H9 (cell line): Measurements from ENCODE around the gene PCDHGB5. TPM values are rescaled to one million over a fixed set of nuclear protein-coding genes. Genes with fewer than 3 reads are reported as not detected.

Experiments used
- DNase-seq: peaks from one replicate; pipeline ENCODE4 v3.0.0-alpha.2; 2017
- H2AFZ ChIP-seq: one replicate; pipeline ENCODE4 v1.6.1; 2013; ENCODE audit warnings: mild to moderate bottlenecking, low read length, control low read depth, moderate library complexity
- H2AK5ac ChIP-seq: 2 replicates; pipeline ENCODE4 v1.6.1; 2013; ENCODE audit warnings: low read length, control low read depth, mixed read lengths; ENCODE audit not compliant: insufficient read length
- H2BK120ac ChIP-seq: one replicate; pipeline ENCODE4 v1.6.1; 2013; ENCODE audit warnings: low read depth, mild to moderate bottlenecking, low read length, control low read depth, inconsistent platforms; ENCODE audit not compliant: poor library complexity, severe bottlenecking
- H2BK12ac ChIP-seq: 2 replicates; pipeline ENCODE4 v1.6.1; 2013; ENCODE audit warnings: low read length, control low read depth, mixed read lengths, low read depth; ENCODE audit not compliant: insufficient read length
- H2BK15ac ChIP-seq: 2 replicates; pipeline ENCODE4 v1.6.1; 2013; ENCODE audit warnings: low read depth, low read length, control low read depth
- H2BK20ac ChIP-seq: one replicate; pipeline ENCODE4 v1.6.1; 2013; ENCODE audit warnings: low read depth, mild to moderate bottlenecking, low read length, control low read depth, inconsistent platforms; ENCODE audit not compliant: poor library complexity, severe bottlenecking
- H2BK5ac ChIP-seq: 2 replicates; pipeline ENCODE4 v1.6.1; 2013; ENCODE audit warnings: low read length, control low read depth, mixed read lengths; ENCODE audit not compliant: insufficient read length
- H3K14ac ChIP-seq: 2 replicates; pipeline ENCODE4 v1.6.1; 2013; ENCODE audit warnings: low read length, control low read depth; ENCODE audit not compliant: insufficient read depth
- H3K18ac ChIP-seq: 2 replicates; pipeline ENCODE4 v1.6.1; 2013; ENCODE audit warnings: low read depth, mild to moderate bottlenecking, mixed read lengths, low read length, control low read depth; ENCODE audit not compliant: insufficient read length
- H3K23ac ChIP-seq: 2 replicates; pipeline ENCODE4 v1.6.1; 2013; ENCODE audit warnings: low read length, control low read depth, mixed read lengths, low read depth; ENCODE audit not compliant: insufficient read length
- H3K23me2 ChIP-seq: 2 replicates; pipeline ENCODE4 v1.6.1; 2013; ENCODE audit warnings: low read depth, mild to moderate bottlenecking, mixed read lengths, low read length, control low read depth; ENCODE audit not compliant: insufficient read length, poor library complexity, severe bottlenecking
- H3K27ac ChIP-seq: 2 replicates; pipeline ENCODE4 v1.5.1; 2013; ENCODE audit warnings: low read length, control low read depth, mixed read lengths, low read depth; ENCODE audit not compliant: insufficient read length
- H3K27me3 ChIP-seq: 2 replicates; pipeline ENCODE4 v1.6.1; 2013; ENCODE audit warnings: low read length, control low read depth, inconsistent platforms; ENCODE audit not compliant: insufficient read depth
- H3K4ac ChIP-seq: 2 replicates; pipeline ENCODE4 v1.6.1; 2013; ENCODE audit warnings: low read depth, mild to moderate bottlenecking, control low read depth, inconsistent platforms, low read length, moderate library complexity
- H3K4me1 ChIP-seq: 2 replicates; pipeline ENCODE4 v1.6.1; 2013; ENCODE audit warnings: low read length, control low read depth, inconsistent platforms; ENCODE audit not compliant: insufficient read depth
- H3K4me2 ChIP-seq: 2 replicates; pipeline ENCODE4 v1.6.1; 2013; ENCODE audit warnings: low read length, control low read depth, mixed read lengths; ENCODE audit not compliant: insufficient read length, insufficient read depth
- H3K56ac ChIP-seq: 2 replicates; pipeline ENCODE4 v1.6.1; 2013; ENCODE audit warnings: low read depth, mild to moderate bottlenecking, mixed read lengths, low read length, control low read depth; ENCODE audit not compliant: insufficient read length
- H3K79me1 ChIP-seq: 2 replicates; pipeline ENCODE4 v1.6.1; 2013; ENCODE audit warnings: low read depth, mild to moderate bottlenecking, moderate library complexity, low read length, control low read depth, inconsistent platforms; ENCODE audit not compliant: insufficient read depth, poor library complexity, severe bottlenecking
- H3K79me2 ChIP-seq: 2 replicates; pipeline ENCODE4 v1.6.1; 2013; ENCODE audit warnings: low read length, control low read depth, inconsistent platforms; ENCODE audit not compliant: insufficient read depth
- H3K9ac ChIP-seq: 2 replicates; pipeline ENCODE4 v1.6.1; 2013; ENCODE audit warnings: low read length, control low read depth, mixed read lengths; ENCODE audit not compliant: insufficient read length; ENCODE audit errors: extremely low read depth
- H3K9me3 ChIP-seq: one replicate; pipeline ENCODE4 v1.6.1; 2013; ENCODE audit warnings: low read depth, low read length, inconsistent platforms; ENCODE audit not compliant: control insufficient read depth
- H3T11ph ChIP-seq: one replicate; pipeline ENCODE4 v1.6.1; 2013; ENCODE audit warnings: mild to moderate bottlenecking, low read length, control low read depth, inconsistent platforms
- H4K20me1 ChIP-seq: one replicate; pipeline ENCODE4 v1.6.1; 2013; ENCODE audit not compliant: control insufficient read depth, insufficient read length, insufficient read depth
- H4K5ac ChIP-seq: 2 replicates; pipeline ENCODE4 v1.6.1; 2013; ENCODE audit warnings: low read depth, mild to moderate bottlenecking, mixed read lengths, low read length, control low read depth; ENCODE audit not compliant: insufficient read length
- H4K8ac ChIP-seq: replicated peaks from 2 replicates; pipeline ENCODE4 v1.6.1; 2013; ENCODE audit warnings: low read length, control low read depth, mixed read lengths, low read depth; ENCODE audit not compliant: insufficient read length
- H4K91ac ChIP-seq: 2 replicates; pipeline ENCODE4 v1.6.1; 2013; ENCODE audit warnings: low read depth, mild to moderate bottlenecking, moderate library complexity, mixed read lengths, low read length, control low read depth; ENCODE audit not compliant: insufficient read length
- H3K27ac Mint-ChIP-seq, 3 experiments: 2 replicates in 2 of 3; 3 replicates in 1 of 3; pipeline ENCODE4 v1.8.0; 2020 to 2021; ENCODE audit warnings: mixed read lengths in 3 of 3, mild to moderate bottlenecking in 1 of 3, moderate library complexity in 1 of 3
- H3K27me3 Mint-ChIP-seq: 2 replicates; pipeline ENCODE4 v1.8.0; 2021; ENCODE audit warnings: low read depth, mild to moderate bottlenecking, moderate library complexity, mixed read lengths
- H3K36me3 Mint-ChIP-seq, 3 experiments: 2 replicates in 2 of 3; 3 replicates in 1 of 3; pipeline ENCODE4 v1.8.0; 2020 to 2021; ENCODE audit warnings: low read depth in 3 of 3, mixed read lengths in 3 of 3; ENCODE audit not compliant: insufficient read depth in 1 of 3
- H3K4me1 Mint-ChIP-seq, 2 experiments: 2 replicates each; pipeline ENCODE4 v1.8.0; 2020; ENCODE audit warnings: mixed read lengths in 2 of 2
- H3K4me3 Mint-ChIP-seq, 2 experiments: 2 replicates in 1 of 2; 3 replicates in 1 of 2; pipeline ENCODE4 v1.8.0; 2020 to 2021; ENCODE audit warnings: mild to moderate bottlenecking in 2 of 2, mixed read lengths in 2 of 2, moderate library complexity in 1 of 2
- H3K9me3 Mint-ChIP-seq, 2 experiments: 2 replicates in 1 of 2; 3 replicates in 1 of 2; pipeline ENCODE4 v1.8.0; 2020; ENCODE audit warnings: mild to moderate bottlenecking in 2 of 2, mixed read lengths in 2 of 2, moderate library complexity in 1 of 2
- CTCF ChIP-seq: fragments of 200-600 bp; sonication (generic); conservative IDR thresholded peaks from 3 replicates; pipeline ENCODE4 v1.8.0; 2021; ENCODE audit warnings: antibody characterized with exemption, mild to moderate bottlenecking
- WGBS: extraction: QIAGEN DNeasy Blood & Tissue Kit; methylation state at CpG from one replicate; pipeline ENCODE4 v1.1.7; 2013; ENCODE audit warnings: missing lambda C conversion rate, low lambda C conversion rate, mixed read lengths; ENCODE audit not compliant: insufficient read length; ENCODE audit errors: extremely low coverage; 5-methylcytosine and 5-hydroxymethylcytosine counted together
- total RNA-seq: library from RNA; stranded (reverse); gene quantifications from 2 replicates; pipeline ENCODE4 v1.2.1, GENCODE V29; 2021

The PCDHGB5 gene
- total RNA-seq, 1 experiment from 2014 or later = 3.8 TPM

- no peak overlapping the region for H4K8ac ChIP-seq
- Mint-ChIP-seq H3K4me1 (peaks cover 7 to 15% of the 10 kb centered on the region in 2 experiments; a peak in 3 of 4 replicates), H3K9me3 (peaks cover 73% of the 10 kb centered on the region in 2 experiments), H3K4me3 (no peak overlapping the region), H3K36me3 (peaks cover 44 to 72% (median 64%) of the 10 kb centered on the region in 3 experiments), H3K27me3 (peaks cover 7% of the 10 kb centered on the region), H3K27ac (peak overlapping the region in 1 of 3 experiments; percentile 24; a peak in 1 of 7 replicates)
- no peak overlapping the region for H3K18ac ChIP-seq
- no peak overlapping the region for H2BK12ac ChIP-seq
- no peaks in the 10 kb centered on the region for H3K27me3 ChIP-seq
- H3K27ac ChIP-seq = no peak overlapping the region
- H3K4me2 ChIP-seq = no peak overlapping the region
- DNase-seq = no peak
- no peaks in the 10 kb centered on the region for H3K23me2 ChIP-seq
- no peak overlapping the region for H2AK5ac ChIP-seq
- no peak overlapping the region for H2BK5ac ChIP-seq
- no peak overlapping the region for H2AFZ ChIP-seq
- no CpG with 5 or more reads among the region's 15 CpGs for WGBS
- H3K23ac ChIP-seq = no peak overlapping the region
- H2BK15ac ChIP-seq = no peak overlapping the region
- H3K56ac ChIP-seq = no peak overlapping the region
- H3K14ac ChIP-seq = no peak overlapping the region
- no peak overlapping the region for H3K4ac ChIP-seq
- H2BK20ac ChIP-seq = no peak overlapping the region
- no peak overlapping the region for H2BK120ac ChIP-seq
- no peak overlapping the region for H3K9ac ChIP-seq
- no peaks in the 10 kb centered on the region for H3K79me2 ChIP-seq
- peaks cover 31% of the 10 kb centered on the region for H3K9me3 ChIP-seq
- H3K4me1 ChIP-seq = no peaks in the 10 kb centered on the region
- no peaks in the 10 kb centered on the region for H4K20me1 ChIP-seq
- no peaks in the 10 kb centered on the region for H3K79me1 ChIP-seq
- H3T11ph ChIP-seq = no peak overlapping the region
- no peak for TF ChIP-seq CTCF
- H4K91ac ChIP-seq = no peak overlapping the region
- no peak overlapping the region for H4K5ac ChIP-seq
Observed at GRCh38 chr5:141360685-141361084, 37.1 kb upstream of the PCDHGB5 start.
